Prostate gland (tissue), 2 donors: ENCODE data around the gene TRIM60. TPM values are rescaled to one million over a fixed set of nuclear protein-coding genes. Genes with fewer than 3 reads are reported as not detected.
"Not testable (repeated sequence)": the region's sequence is repeated elsewhere in the genome, so short reads cannot be mapped to it uniquely, and the experiment has no call there.

ENCODE experiments used
- DNase-seq: peaks from one replicate; pipeline ENCODE4 v3.0.0-alpha.2; 2019; ENCODE audit warnings: low spot score
- H3K27ac ChIP-seq, 2 donors: fragments of 200-600 bp; sonication (generic); 2 replicates each; pipeline ENCODE4 v1.5.1; 2017 to 2019
- H3K27me3 ChIP-seq: fragments of 200-600 bp; sonication (generic); replicated peaks from 2 replicates; pipeline ENCODE4 v1.5.1; 2019; ENCODE audit not compliant: insufficient read depth
- H3K36me3 ChIP-seq, 2 donors: fragments of 200-600 bp; sonication (generic); 1 replicate in 1 of 2; 2 replicates in 1 of 2; pipeline versions ENCODE4 v1.5.1 to v1.8.1; 2017 to 2019
- H3K4me1 ChIP-seq: fragments of 200-600 bp; sonication (generic); replicated peaks from 2 replicates; pipeline ENCODE4 v1.5.1; 2019
- H3K4me3 ChIP-seq, 2 donors: fragments of 200-600 bp; sonication (generic); 2 replicates each; pipeline ENCODE4 v1.5.1; 2017 to 2019
- H3K9me3 ChIP-seq: fragments of 200-600 bp; sonication (generic); 2 replicates; pipeline ENCODE4 v1.5.1; 2017
- CTCF ChIP-seq, 4 experiments: fragments of 200-600 bp in 2 of 4; fragments of 450-650 bp in 2 of 4; sonication (generic) in 2 of 4; IDR thresholded peaks; 1 replicate in 3 of 4; 2 replicates in 1 of 4; pipeline ENCODE4 v1.5.1; 2016 to 2019; ENCODE audit warnings: antibody characterized with exemption in 4 of 4, mild to moderate bottlenecking in 2 of 4, moderate library complexity in 2 of 4
- POLR2A ChIP-seq: fragments of 450-650 bp; IDR thresholded peaks from one replicate; pipeline ENCODE4 v1.6.1; 2016; ENCODE audit warnings: antibody characterized with exemption, mild to moderate bottlenecking
- POLR2AphosphoS5 ChIP-seq: sonication (generic); formaldehyde crosslinking; IDR thresholded peaks from one replicate; pipeline ENCODE4 v1.6.1; 2017; ENCODE audit warnings: antibody characterized with exemption
- WGBS: methylation state at CpG from one replicate; pipeline ENCODE4 v1.1.5; 2018; 5-methylcytosine and 5-hydroxymethylcytosine counted together
- intact Hi-C: fragments of 100-400 bp; cut with DNase I; formaldehyde crosslinking; loops from one replicate; pipeline ENCODE4 v1.14.2; 2022
- total RNA-seq, 2 donors: library from RNA; depleted of rRNA; stranded (reverse); fragments of >200 nt; gene quantifications; one replicate each; pipeline ENCODE4 v1.1.0, GENCODE V29; 2016

The TRIM60 gene
- not detected for total RNA-seq

- Histone ChIP-seq H3K4me1 (no peaks in the 10 kb centered on the region), H3K27ac (no peak within 1 kb of the TSS), H3K9me3 (no peaks in the 10 kb centered on the region), H3K27me3 (no peaks in the 10 kb centered on the region), H3K36me3 (no peaks in the 10 kb centered on the region), H3K4me3 (no peak within 1 kb of the TSS)
- no peak for DNase-seq
- intact Hi-C loops: no loop called here
- WGBS: 96% methylated on average over 41 of the region's 41 CpGs
- TF ChIP-seq POLR2A: no peak
- TF ChIP-seq CTCF (IDR thresholded peaks at IDR 0.05): no peak
- no peak for TF ChIP-seq POLR2AphosphoS5
Measured at GRCh38 chr4:165031436-165032211, at the start of gene TRIM60. TRIM60 (plus strand) TSS chr4:165031999; CDS start chr4:165040073, 8,074 bp downstream.

GRCh38 chr4:164989471-164989870 is 42.3 kb upstream of the TRIM60 start:
- Histone ChIP-seq H3K9me3 (no peaks in the 10 kb centered on the region), H3K4me3 (no peak overlapping the region), H3K36me3 (no peaks in the 10 kb centered on the region), H3K4me1 (no peaks in the 10 kb centered on the region), H3K27ac (peak overlapping the region in 1 of 2 donors; percentile 61), H3K27me3 (no peaks in the 10 kb centered on the region)
- 26% methylated on average over 2 of the region's 2 CpGs for WGBS
- TF ChIP-seq POLR2AphosphoS5 (no peak), CTCF (IDR thresholded peaks at IDR 0.05) (no peak), POLR2A (no peak)
- DNase-seq: no peak
- intact Hi-C loops: no loop called here

- H3K4me1 ChIP-seq, H3K9me3 ChIP-seq, H3K36me3 ChIP-seq, DNase-seq, H3K27me3 ChIP-seq, H3K4me3 ChIP-seq, intact Hi-C loops: not testable (repeated sequence)
- 91% methylated on average over 10 of the region's 10 CpGs for WGBS
- peak overlapping the region in 1 of 2 donors; percentile 61 for H3K27ac ChIP-seq
Measured at GRCh38 chr4:164990786-164991185, 41.0 kb upstream of the TRIM60 start.

- DNase-seq, H3K9me3 ChIP-seq, H3K27ac ChIP-seq, H3K4me3 ChIP-seq, intact Hi-C loops, H3K4me1 ChIP-seq, H3K27me3 ChIP-seq, H3K36me3 ChIP-seq: not testable (repeated sequence)
- 95% methylated on average over 6 of the region's 6 CpGs for WGBS
Measured at GRCh38 chr4:164996123-164996522, 35.7 kb upstream of the TRIM60 start.

- Histone ChIP-seq H3K9me3 (no peaks in the 10 kb centered on the region), H3K4me3 (no peak overlapping the region), H3K27ac (no peak overlapping the region), H3K4me1 (no peaks in the 10 kb centered on the region), H3K27me3 (no peaks in the 10 kb centered on the region), H3K36me3 (no peaks in the 10 kb centered on the region)
- DNase-seq: no peak
- intact Hi-C loops: no loop called here
- TF ChIP-seq POLR2AphosphoS5 (no peak), POLR2A (no peak), CTCF (IDR thresholded peaks at IDR 0.05) (no peak)
- 93% methylated on average over 2 of the region's 2 CpGs for WGBS
Measured at GRCh38 chr4:164997324-164997723, 34.5 kb upstream of the TRIM60 start.

GRCh38 chr4:164997941-164998340 is 33.9 kb upstream of the TRIM60 start:
- intact Hi-C loops: no loop called here
- Histone ChIP-seq H3K36me3 (no peaks in the 10 kb centered on the region), H3K4me3 (no peak overlapping the region), H3K27me3 (no peaks in the 10 kb centered on the region), H3K27ac (no peak overlapping the region), H3K4me1 (no peaks in the 10 kb centered on the region), H3K9me3 (no peaks in the 10 kb centered on the region)
- TF ChIP-seq POLR2AphosphoS5 (no peak), CTCF (IDR thresholded peaks at IDR 0.05) (no peak), POLR2A (no peak)
- DNase-seq: no peak
- 50% methylated on average over 6 of the region's 6 CpGs for WGBS

GRCh38 chr4:164998526-164999080 is 33.2 kb upstream of the TRIM60 start:
- H3K27me3 ChIP-seq, H3K4me1 ChIP-seq, DNase-seq, H3K36me3 ChIP-seq, H3K9me3 ChIP-seq, intact Hi-C loops, H3K27ac ChIP-seq, H3K4me3 ChIP-seq: not testable (repeated sequence)
- WGBS: 50% methylated on average over 2 of the region's 2 CpGs

GRCh38 chr4:165001957-165002356 is 29.8 kb upstream of the TRIM60 start:
- H3K36me3 ChIP-seq, H3K4me1 ChIP-seq, H3K27me3 ChIP-seq, intact Hi-C loops, H3K27ac ChIP-seq, H3K9me3 ChIP-seq, H3K4me3 ChIP-seq, DNase-seq: not testable (repeated sequence)
- 63% methylated on average over 4 of the region's 4 CpGs for WGBS
